Measurements from ENCODE around the gene GALNT4.

GALNT4 gene

DNA sequence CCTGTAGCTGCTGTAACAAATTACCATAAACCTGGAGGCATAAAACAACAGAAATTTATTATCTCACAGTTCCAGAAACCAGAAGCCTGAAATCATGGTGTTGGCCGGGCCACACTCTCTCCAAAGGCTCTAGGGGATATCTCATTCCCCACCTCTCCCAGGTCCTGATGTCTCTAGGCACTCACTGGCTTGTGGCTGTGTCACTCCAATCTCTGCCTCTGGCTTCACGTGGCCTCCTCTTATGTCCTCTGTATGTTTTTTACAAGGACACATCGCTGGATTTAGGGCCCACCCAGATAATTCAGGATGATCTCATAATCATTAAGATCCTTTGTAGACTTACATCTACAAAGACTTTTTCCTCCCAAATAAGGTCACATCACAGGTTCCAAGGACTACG is 8.0 kb downstream of the GALNT4 start:
- Mint-ChIP-seq H3K4me1 (peaks cover 24% of the 10 kb centered on the region), H3K36me3 (peaks cover 2% of the 10 kb centered on the region), H3K4me3 (no peak overlapping the region), H3K27ac (no peak overlapping the region), H3K9me3 (no peaks in the 10 kb centered on the region), H3K27me3 (no peaks in the 10 kb centered on the region)

DNA sequence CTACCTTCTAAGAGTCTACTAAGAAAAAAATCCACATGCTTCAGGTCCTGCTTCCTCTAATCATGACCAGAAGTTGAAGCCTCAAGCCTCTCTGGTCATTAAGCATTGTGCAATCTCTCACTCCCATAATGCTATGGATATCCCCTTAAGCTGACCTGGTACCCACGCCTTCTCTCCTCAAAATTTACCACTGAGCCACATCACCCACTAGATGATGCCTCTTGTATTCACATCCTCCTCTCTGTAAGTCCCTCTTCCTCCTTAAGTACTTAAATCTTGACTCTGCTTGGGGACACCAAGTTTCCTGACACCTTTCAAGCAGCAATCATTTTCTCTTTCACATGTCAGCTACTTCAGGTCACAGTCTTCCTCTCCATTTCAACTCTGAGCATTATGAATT is 9.8 kb downstream of the GALNT4 start:
- Mint-ChIP-seq H3K4me3 (no peak overlapping the region), H3K27me3 (no peaks in the 10 kb centered on the region), H3K9me3 (no peaks in the 10 kb centered on the region), H3K36me3 (no peaks in the 10 kb centered on the region), H3K4me1 (peaks cover 12% of the 10 kb centered on the region), H3K27ac (no peak overlapping the region)

- H3K36me3 Mint-ChIP-seq, result no peaks in the 10 kb centered on the region
- H3K27ac Mint-ChIP-seq, result no peak overlapping the region
- H3K9me3 Mint-ChIP-seq, result no peaks in the 10 kb centered on the region
- no peaks in the 10 kb centered on the region for H3K27me3 Mint-ChIP-seq
- H3K4me3 Mint-ChIP-seq, result no peak overlapping the region
- peaks cover 6% of the 10 kb centered on the region for H3K4me1 Mint-ChIP-seq
These were observed 11.1 kb downstream of the GALNT4 start for GRCh38 chr12:89513544-89513943.

DNA sequence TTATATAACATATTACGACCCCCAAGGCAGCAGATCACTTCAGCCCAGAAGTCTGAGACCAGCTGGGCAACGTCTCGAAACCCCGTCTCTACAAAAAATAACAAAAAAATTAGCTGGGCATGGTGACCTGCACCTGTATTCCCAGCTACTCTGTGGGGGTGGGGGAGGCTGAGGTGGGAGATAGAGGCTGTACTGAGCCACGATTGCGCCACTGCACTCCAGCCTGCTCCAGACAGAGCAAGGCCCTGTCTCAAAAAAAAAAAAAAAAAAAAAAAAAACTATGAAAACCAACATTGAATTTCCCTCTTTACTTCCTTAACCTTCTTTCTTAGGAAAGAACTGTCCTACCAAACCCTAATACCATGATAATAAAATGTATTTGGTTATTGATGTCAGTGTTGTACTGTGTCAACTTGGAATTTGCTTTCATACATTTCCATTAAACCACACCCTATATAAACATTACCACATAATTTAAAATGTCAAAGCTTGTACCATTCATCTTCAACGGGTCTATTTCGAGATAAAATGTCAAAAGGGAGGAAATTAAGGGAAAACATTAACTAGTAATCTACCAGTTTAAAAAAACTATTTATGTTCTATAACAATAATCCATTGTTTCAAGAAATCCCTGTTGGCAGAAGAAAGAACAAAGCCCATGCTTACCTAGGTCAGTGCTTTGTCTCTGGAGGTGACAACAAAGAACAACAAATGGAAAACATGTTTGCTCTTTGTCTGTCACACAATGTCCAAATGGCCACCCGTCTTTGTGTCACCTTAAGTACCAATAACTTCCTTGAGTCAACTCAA is 17.4 kb downstream of the GALNT4 start:
- no peak overlapping the region for H3K27ac Mint-ChIP-seq
- H3K36me3 Mint-ChIP-seq, result peaks cover 6% of the 10 kb centered on the region
- no peak overlapping the region for H3K4me3 Mint-ChIP-seq
- H3K9me3 Mint-ChIP-seq, result no peaks in the 10 kb centered on the region
- H3K4me1 Mint-ChIP-seq, result peaks cover 11% of the 10 kb centered on the region
- H3K27me3 Mint-ChIP-seq, result no peaks in the 10 kb centered on the region

- Mint-ChIP-seq H3K36me3 (peaks cover 10% of the 10 kb centered on the region), H3K27me3 (no peaks in the 10 kb centered on the region), H3K4me1 (peaks cover 16% of the 10 kb centered on the region), H3K27ac (peak overlapping the region; percentile 21), H3K9me3 (no peaks in the 10 kb centered on the region), H3K4me3 (no peak overlapping the region)
These were observed 18.5 kb downstream of the GALNT4 start for GRCh38 chr12:89506050-89506449.

GRCh38 chr12:89504560-89505346 is 19.8 kb downstream of the GALNT4 start:
- Mint-ChIP-seq H3K27ac (no peak overlapping the region), H3K36me3 (peaks cover 13% of the 10 kb centered on the region), H3K9me3 (no peaks in the 10 kb centered on the region), H3K27me3 (no peaks in the 10 kb centered on the region), H3K4me1 (peaks cover 16% of the 10 kb centered on the region), H3K4me3 (no peak overlapping the region)

GRCh38 chr12:89501793-89502192 is 22.8 kb downstream of the GALNT4 start:
- Mint-ChIP-seq H3K4me1 (peaks cover 16% of the 10 kb centered on the region), H3K9me3 (no peaks in the 10 kb centered on the region), H3K27ac (no peak overlapping the region), H3K27me3 (no peaks in the 10 kb centered on the region), H3K4me3 (no peak overlapping the region), H3K36me3 (peaks cover 16% of the 10 kb centered on the region)

DNA sequence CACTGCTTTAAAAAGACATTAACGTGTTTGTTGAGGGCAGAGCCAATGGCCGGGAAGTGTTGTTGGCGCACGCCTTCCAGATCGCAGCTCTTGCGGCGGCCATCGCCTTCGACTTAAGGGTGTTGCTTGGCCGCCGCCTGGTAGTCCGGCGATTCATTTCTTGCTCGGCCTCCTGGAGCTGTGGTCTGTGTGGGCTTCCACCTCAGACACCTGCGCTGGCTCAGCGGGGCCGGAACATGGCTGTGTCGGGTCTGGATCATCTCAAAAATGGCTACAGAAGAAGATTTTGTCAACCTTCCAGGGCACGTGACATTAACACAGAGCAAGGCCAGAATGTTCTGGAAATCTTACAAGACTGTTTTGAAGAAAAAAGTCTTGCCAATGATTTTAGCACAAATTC is 24.7 kb downstream of the GALNT4 start:
- no peaks in the 10 kb centered on the region for H3K9me3 Mint-ChIP-seq
- no peaks in the 10 kb centered on the region for H3K27me3 Mint-ChIP-seq
- peaks cover 18% of the 10 kb centered on the region for H3K4me1 Mint-ChIP-seq
- no peak overlapping the region for H3K4me3 Mint-ChIP-seq
- peaks cover 21% of the 10 kb centered on the region for H3K36me3 Mint-ChIP-seq
- H3K27ac Mint-ChIP-seq, result no peak overlapping the region

DNA sequence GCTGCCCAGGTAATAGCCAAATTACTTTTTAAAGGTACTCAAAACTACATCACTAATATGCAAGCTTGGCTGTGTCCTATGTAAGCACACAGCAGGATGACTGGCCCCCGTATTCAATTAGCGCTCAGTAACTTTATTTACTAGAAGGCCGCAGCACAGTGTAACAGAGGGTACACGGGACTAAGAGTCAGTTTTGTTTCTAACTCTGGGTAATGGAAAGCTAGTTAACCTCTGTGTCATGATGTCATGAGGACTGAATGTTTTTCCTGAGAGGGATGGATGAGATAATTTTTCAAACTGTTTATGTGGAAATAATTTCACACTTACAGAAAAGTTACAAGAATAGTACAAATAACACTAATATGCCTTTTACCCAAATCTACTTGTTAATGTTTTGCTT is 27.1 kb downstream of the GALNT4 start:
- peaks cover 25% of the 10 kb centered on the region for H3K36me3 Mint-ChIP-seq
- no peaks in the 10 kb centered on the region for H3K27me3 Mint-ChIP-seq

GRCh38 chr12:89497005-89497404 is 27.6 kb downstream of the GALNT4 start:
- H3K36me3 Mint-ChIP-seq, result peaks cover 21% of the 10 kb centered on the region
- no peaks in the 10 kb centered on the region for H3K27me3 Mint-ChIP-seq
- no peaks in the 10 kb centered on the region for H3K9me3 Mint-ChIP-seq
- no peak overlapping the region for H3K27ac Mint-ChIP-seq
- peaks cover 24% of the 10 kb centered on the region for H3K4me1 Mint-ChIP-seq
- H3K4me3 Mint-ChIP-seq, result no peak overlapping the region

More for the DNA sequence above, 27.1 kb downstream of the GALNT4 start:
- Mint-ChIP-seq H3K4me3 (no peak overlapping the region), H3K4me1 (peaks cover 28% of the 10 kb centered on the region), H3K27ac (no peak overlapping the region), H3K9me3 (no peaks in the 10 kb centered on the region)

GRCh38 chr12:89494411-89495231 is 30.0 kb downstream of the GALNT4 start:
- Mint-ChIP-seq H3K9me3 (no peaks in the 10 kb centered on the region), H3K36me3 (peaks cover 18% of the 10 kb centered on the region), H3K27me3 (no peaks in the 10 kb centered on the region), H3K27ac (peak overlapping the region; percentile 93), H3K4me3 (peak overlapping the region; percentile 41), H3K4me1 (peaks cover 21% of the 10 kb centered on the region)

- Mint-ChIP-seq H3K4me3 (no peak overlapping the region), H3K36me3 (peaks cover 18% of the 10 kb centered on the region), H3K27ac (peak overlapping the region; percentile 93), H3K27me3 (no peaks in the 10 kb centered on the region), H3K4me1 (peaks cover 21% of the 10 kb centered on the region), H3K9me3 (no peaks in the 10 kb centered on the region)
These were observed 30.8 kb downstream of the GALNT4 start for GRCh38 chr12:89493670-89494302.

DNA sequence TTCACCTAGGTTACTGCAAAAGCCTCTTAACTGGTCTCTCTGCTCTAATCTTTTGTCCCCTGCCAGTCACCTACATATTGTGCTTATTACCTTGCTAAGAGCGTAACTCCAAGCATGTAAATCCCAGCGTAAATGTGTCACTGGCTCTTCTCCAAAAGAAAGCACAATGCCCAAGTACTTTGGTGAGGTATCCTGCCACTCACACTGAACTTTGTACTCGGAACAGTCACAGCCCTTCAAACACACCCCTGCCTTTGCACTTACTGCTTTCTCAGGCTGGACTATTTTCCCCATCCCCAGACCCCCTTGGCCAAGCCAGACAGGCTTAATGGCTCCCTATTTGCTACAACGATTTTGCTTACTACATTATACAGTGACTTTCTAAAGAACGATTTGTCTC is 31.7 kb downstream of the GALNT4 start:
- H3K4me1 Mint-ChIP-seq, result peaks cover 21% of the 10 kb centered on the region
- peaks cover 17% of the 10 kb centered on the region for H3K36me3 Mint-ChIP-seq
- no peak overlapping the region for H3K27ac Mint-ChIP-seq
- no peaks in the 10 kb centered on the region for H3K9me3 Mint-ChIP-seq
- H3K4me3 Mint-ChIP-seq, result no peak overlapping the region
- no peaks in the 10 kb centered on the region for H3K27me3 Mint-ChIP-seq

- Mint-ChIP-seq H3K4me1 (peaks cover 22% of the 10 kb centered on the region), H3K9me3 (no peaks in the 10 kb centered on the region), H3K27ac (no peak overlapping the region), H3K4me3 (no peak overlapping the region), H3K36me3 (peaks cover 19% of the 10 kb centered on the region), H3K27me3 (no peaks in the 10 kb centered on the region)
These were observed 33.7 kb downstream of the GALNT4 start for GRCh38 chr12:89490922-89491321.

DNA sequence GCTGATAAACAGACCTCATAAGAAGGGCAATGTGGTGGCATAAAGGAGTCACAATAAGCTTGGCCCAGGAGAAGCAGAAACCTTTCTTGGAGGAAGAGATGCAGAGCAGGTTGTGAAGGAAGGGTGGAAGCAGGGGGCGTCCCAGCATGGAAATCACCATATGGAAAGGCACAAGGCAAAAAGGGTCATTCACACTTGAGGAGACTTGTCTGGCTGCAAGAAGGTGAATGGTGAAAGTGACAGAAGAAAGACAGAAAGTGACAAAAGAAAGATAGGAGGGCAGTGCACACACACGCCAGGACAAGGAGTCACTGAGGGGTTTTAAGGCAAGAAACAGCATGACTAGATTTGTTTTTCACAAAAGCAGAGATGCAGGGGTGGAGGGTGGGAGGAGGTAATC is 38.3 kb downstream of the GALNT4 start:
- peaks cover 16% of the 10 kb centered on the region for H3K36me3 Mint-ChIP-seq
- H3K4me3 Mint-ChIP-seq, result no peak overlapping the region
- no peak overlapping the region for H3K27ac Mint-ChIP-seq
- H3K9me3 Mint-ChIP-seq, result no peaks in the 10 kb centered on the region
- H3K27me3 Mint-ChIP-seq, result no peaks in the 10 kb centered on the region
- H3K4me1 Mint-ChIP-seq, result peaks cover 7% of the 10 kb centered on the region
